HL-60/S4 (cell line): ENCODE measurements around the gene ATG13.
"Not testable (repeated sequence)": the region's sequence is repeated elsewhere in the genome, so short reads cannot be mapped to it uniquely, and the experiment has no call there.

ENCODE experiments used
- in situ Hi-C: fragments of 300-500 bp; cut with MboI; formaldehyde crosslinking; loops from 2 replicates; pipeline ENCODE4 v1.14.3; 2022; ENCODE audit warnings: low sequenced_read_pairs

Gene ATG13

GRCh38 chr11:46693597-46694012 is 76.3 kb downstream of the ATG13 start:
- in situ Hi-C loops, result no loop called here

GRCh38 chr11:46694072-46694471 is 76.7 kb downstream of the ATG13 start:
- in situ Hi-C loops, result no loop called here

- in situ Hi-C loops, result no loop called here
Measured at GRCh38 chr11:46694607-46695006, 77.3 kb downstream of the ATG13 start.

GRCh38 chr11:46695345-46696211 is 78.2 kb downstream of the ATG13 start:
- in situ Hi-C loops, result no loop called here

- in situ Hi-C loops, result no loop called here
Measured at GRCh38 chr11:46696212-46696558, 78.8 kb downstream of the ATG13 start.

- in situ Hi-C loops, result no loop called here
Measured at GRCh38 chr11:46697303-46697702, 80.0 kb downstream of the ATG13 start.

GRCh38 chr11:46697723-46698122 is 80.4 kb downstream of the ATG13 start:
- in situ Hi-C loops, result no loop called here

GRCh38 chr11:46698597-46698996 is 81.2 kb downstream of the ATG13 start:
- in situ Hi-C loops, result no loop called here

GRCh38 chr11:46700241-46701077 is 83.1 kb downstream of the ATG13 start, which contains the start of the genes ARHGAP1 and ZNF408:
ARHGAP1 (minus strand) TSS chr11:46700619; CDS start chr11:46696107, 4,512 bp downstream.
ZNF408 (plus strand) TSS chr11:46701031; CDS start chr11:46701048, 17 bp downstream.
- in situ Hi-C loops, result no loop called here

GRCh38 chr11:46701078-46701654 is 83.8 kb downstream of the ATG13 start:
- in situ Hi-C loops, result no loop called here

- in situ Hi-C loops, result no loop called here
Measured at GRCh38 chr11:46705070-46705688, 87.8 kb downstream of the ATG13 start.

- in situ Hi-C loops, result no loop called here
Measured at GRCh38 chr11:46706886-46707285, 89.5 kb downstream of the ATG13 start.

GRCh38 chr11:46709351-46709750 is 92.0 kb downstream of the ATG13 start:
- in situ Hi-C loops, result not testable (repeated sequence)

- in situ Hi-C loops, result no loop called here
Measured at GRCh38 chr11:46710821-46711269, 93.5 kb downstream of the ATG13 start.

GRCh38 chr11:46711303-46711702 is 94.0 kb downstream of the ATG13 start:
- in situ Hi-C loops, result no loop called here

- in situ Hi-C loops, result no loop called here
Measured at GRCh38 chr11:46712874-46713576, 95.7 kb downstream of the ATG13 start.

- in situ Hi-C loops, result not testable (repeated sequence)
Measured at GRCh38 chr11:46717825-46718154, 100.4 kb downstream of the ATG13 start.

GRCh38 chr11:46718155-46719019 is 101.0 kb downstream of the ATG13 start:
- in situ Hi-C loops, result no loop called here

GRCh38 chr11:46719048-46719542 is 101.7 kb downstream of the ATG13 start, which contains the start of gene F2:
F2 (plus strand) TSS chr11:46719213; CDS start chr11:46719236, 23 bp downstream.
- in situ Hi-C loops, result no loop called here
